Upper lobe of left lung (tissue), 6 donors: ENCODE results near the gene SENP2. TPM values are rescaled to one million over a fixed set of nuclear protein-coding genes. Genes with fewer than 3 reads are reported as not detected.

Experiments used
- ATAC-seq, 2 donors: fragments of 200-7000 bp; cut with Tn5 transposase; one replicate each; pipeline ENCODE4 v1.9.1; 2022; ENCODE audit warnings: mild to moderate bottlenecking in 2 of 2, moderate library complexity in 2 of 2; ENCODE audit not compliant: low FRiP score in 2 of 2
- DNase-seq, 2 donors: peaks; one replicate each; pipeline ENCODE4 v3.0.0-alpha.2; 2019 to 2020
- H3K27ac ChIP-seq, 4 donors: fragments of 200-600 bp; sonication (generic); one replicate each; pipeline ENCODE4 v1.5.1; 2016 to 2019
- H3K27me3 ChIP-seq, 4 donors: fragments of 200-600 bp; sonication (generic); one replicate each; pipeline ENCODE4 v1.5.1; 2017 to 2019
- H3K36me3 ChIP-seq, 4 donors: fragments of 200-600 bp; sonication (generic); one replicate each; pipeline ENCODE4 v1.5.1; 2016 to 2019
- H3K4me1 ChIP-seq, 4 donors: fragments of 200-600 bp; sonication (generic); one replicate each; pipeline ENCODE4 v1.5.1; 2018 to 2019
- H3K4me3 ChIP-seq, 4 donors: fragments of 200-600 bp; sonication (generic); one replicate each; pipeline ENCODE4 v1.5.1; 2017 to 2019; ENCODE audit warnings: mild to moderate bottlenecking in 2 of 4, moderate library complexity in 1 of 4
- H3K9me3 ChIP-seq, 4 donors: fragments of 200-600 bp; sonication (generic); one replicate each; pipeline ENCODE4 v1.5.1; 2018 to 2019
- CTCF ChIP-seq, 6 experiments: fragments of 450-650 bp in 4 of 6; fragments of 200-600 bp in 2 of 6; sonication (generic) in 2 of 6; IDR thresholded peaks; one replicate each; pipeline ENCODE4 v1.5.1; 2016 to 2019; ENCODE audit warnings: antibody characterized with exemption in 6 of 6
- EP300 ChIP-seq, 4 donors: sonication (generic); formaldehyde crosslinking; IDR thresholded peaks; one replicate each; pipeline ENCODE4 v1.5.1; 2017; ENCODE audit warnings: antibody characterized with exemption in 4 of 4, control low read depth in 2 of 4
- POLR2A ChIP-seq, 4 donors: fragments of 450-650 bp; IDR thresholded peaks; one replicate each; pipeline ENCODE4 v1.5.1; 2016 to 2017; ENCODE audit warnings: antibody characterized with exemption in 4 of 4, mild to moderate bottlenecking in 2 of 4
- POLR2AphosphoS5 ChIP-seq, 2 donors: sonication (generic); formaldehyde crosslinking; IDR thresholded peaks; one replicate each; pipeline ENCODE4 v1.5.1; 2017; ENCODE audit warnings: antibody characterized with exemption in 2 of 2
- WGBS, 2 donors: methylation state at CpG; one replicate each; pipeline ENCODE4 v1.1.5; 2017 to 2018; 5-methylcytosine and 5-hydroxymethylcytosine counted together
- small RNA-seq, 4 donors: library from RNA; depleted of rRNA; stranded (forward); fragments of <200 nt; gene quantifications; one replicate each; pipeline ENCODE3, GENCODE V24; 2016
- total RNA-seq, 6 donors: library from RNA; depleted of rRNA in 4 of 6; stranded (reverse); fragments of >200 nt in 4 of 6; gene quantifications; one replicate each; pipeline versions ENCODE4 v1.1.0 to v1.2.1, GENCODE V29; 2016 to 2021
- donor health status: DM: no; HTN: no; CAD: no; lungs with moderate emphysema.
- donor health status: DM: no; HTN: yes; CAD: no; lungs with severe emphysema.

Gene SENP2
- total RNA-seq, 6 donors from 2014 or later, result 18.9 to 42.2 (median 31.6) TPM

GRCh38 chr3:185677146-185677829 lies 91.2 kb downstream of the SENP2 start:
- DNase-seq, result no peak
- no peaks in the 10 kb centered on the region for H3K4me1 ChIP-seq
- no peak overlapping the region for H3K27ac ChIP-seq
- H3K9me3 ChIP-seq, result no peaks in the 10 kb centered on the region
- peaks cover 0 to 34% (median 2%) of the 10 kb centered on the region in 4 donors for H3K36me3 ChIP-seq
- WGBS, 2 donors, result 83 to 96% methylated on average over 1 of the region's 1 CpG
- ATAC-seq, result peak; percentile 53 to 61
- H3K4me3 ChIP-seq, result no peak overlapping the region
- TF ChIP-seq EP300 (IDR thresholded peaks at IDR 0.05) (no peak), CTCF (IDR thresholded peaks at IDR 0.05) (peak; percentile 52 to 75 (median 70))
- no peaks in the 10 kb centered on the region for H3K27me3 ChIP-seq

GRCh38 chr3:185678027-185678426 lies 91.9 kb downstream of the SENP2 start:
- TF ChIP-seq CTCF (IDR thresholded peaks at IDR 0.05), result no peak
- TF ChIP-seq EP300 (IDR thresholded peaks at IDR 0.05), result no peak
- no peak for TF ChIP-seq POLR2AphosphoS5 (IDR thresholded peaks at IDR 0.05)
- TF ChIP-seq POLR2A (IDR thresholded peaks at IDR 0.05), result no peak
- ATAC-seq, result no peak
- no peak for DNase-seq
- H3K27ac ChIP-seq, result no peak overlapping the region
- H3K36me3 ChIP-seq, result peaks cover 0 to 27% (median 0%) of the 10 kb centered on the region in 4 donors
- WGBS, 2 donors, result 94 to 100% methylated on average over 1 of the region's 1 CpG
- no peaks in the 10 kb centered on the region for H3K27me3 ChIP-seq
- no peak overlapping the region for H3K4me3 ChIP-seq
- no peaks in the 10 kb centered on the region for H3K4me1 ChIP-seq
- H3K9me3 ChIP-seq, result no peaks in the 10 kb centered on the region

GRCh38 chr3:185680231-185680630 lies 94.1 kb downstream of the SENP2 start:
- no peak for DNase-seq
- Histone ChIP-seq H3K27ac (no peak overlapping the region), H3K9me3 (no peaks in the 10 kb centered on the region), H3K4me1 (no peaks in the 10 kb centered on the region), H3K4me3 (no peak overlapping the region), H3K27me3 (no peaks in the 10 kb centered on the region), H3K36me3 (peaks cover 0 to 19% (median 0%) of the 10 kb centered on the region in 4 donors)
- no peak for TF ChIP-seq POLR2AphosphoS5 (IDR thresholded peaks at IDR 0.05)
- TF ChIP-seq EP300 (IDR thresholded peaks at IDR 0.05), result no peak
- no peak for TF ChIP-seq POLR2A (IDR thresholded peaks at IDR 0.05)
- TF ChIP-seq CTCF (IDR thresholded peaks at IDR 0.05), result no peak
- no peak for ATAC-seq
- 78 to 87% methylated on average over 4 of the region's 4 CpGs for WGBS, 2 donors

Small RNAs within 50 kb of the gene (small RNA-seq; reads per million reads assigned to genes)
- 0 reads per million in 4 donors for gene AC133473.1

Other genes with a start within 250 kb of the SENP2 start
- gene MAP3K13, start 223.2 kb upstream of the SENP2 start, total RNA-seq, result 10 to 100 TPM; 25.3 to 41.4 (median 31.2) TPM
- gene TMEM41A, start 87.3 kb upstream of the SENP2 start, total RNA-seq, result 10 to 100 TPM; 14.8 to 38.5 (median 24.5) TPM
- 10 to 100 TPM; 25.9 to 63.1 (median 42.3) TPM for gene LIPH, start 33.7 kb upstream of the SENP2 start, total RNA-seq
- 10 to 100 TPM; 11.4 to 60.3 (median 24.9) TPM for gene IGF2BP2, start 238.7 kb downstream of the SENP2 start, total RNA-seq